Adipocyte (in vitro differentiated cells): Measurements from ENCODE around the gene PREX1.

Source experiments
- DNase-seq: peaks from one replicate; pipeline ENCODE4 v3.0.0-alpha.2; 2015; ENCODE audit warnings: low read depth
- H3K27me3 ChIP-seq: replicated peaks from 2 replicates; pipeline ENCODE4 v1.7.0; 2013; ENCODE audit warnings: mild to moderate bottlenecking, low read length, moderate library complexity; ENCODE audit not compliant: control insufficient read depth, insufficient read depth
- H3K36me3 ChIP-seq: 2 replicates; pipeline ENCODE4 v1.7.0; 2013; ENCODE audit warnings: low read length, mild to moderate bottlenecking, moderate library complexity; ENCODE audit not compliant: control insufficient read depth, insufficient read depth, severe bottlenecking
- H3K4me1 ChIP-seq: 2 replicates; pipeline ENCODE4 v1.7.0; 2013; ENCODE audit warnings: mild to moderate bottlenecking, low read length, moderate library complexity; ENCODE audit not compliant: control insufficient read depth, insufficient read depth
- H3K4me3 ChIP-seq: 2 replicates; pipeline ENCODE4 v1.7.0; 2013; ENCODE audit warnings: mild to moderate bottlenecking, low read length, moderate library complexity
- H3K9ac ChIP-seq: 2 replicates; pipeline ENCODE4 v1.7.0; 2013; ENCODE audit warnings: mild to moderate bottlenecking, low read length, moderate library complexity
- H3K9me3 ChIP-seq: 2 replicates; pipeline ENCODE4 v1.7.0; 2013; ENCODE audit warnings: mild to moderate bottlenecking, low read length, moderate library complexity; ENCODE audit not compliant: control insufficient read depth

Gene PREX1

DNA sequence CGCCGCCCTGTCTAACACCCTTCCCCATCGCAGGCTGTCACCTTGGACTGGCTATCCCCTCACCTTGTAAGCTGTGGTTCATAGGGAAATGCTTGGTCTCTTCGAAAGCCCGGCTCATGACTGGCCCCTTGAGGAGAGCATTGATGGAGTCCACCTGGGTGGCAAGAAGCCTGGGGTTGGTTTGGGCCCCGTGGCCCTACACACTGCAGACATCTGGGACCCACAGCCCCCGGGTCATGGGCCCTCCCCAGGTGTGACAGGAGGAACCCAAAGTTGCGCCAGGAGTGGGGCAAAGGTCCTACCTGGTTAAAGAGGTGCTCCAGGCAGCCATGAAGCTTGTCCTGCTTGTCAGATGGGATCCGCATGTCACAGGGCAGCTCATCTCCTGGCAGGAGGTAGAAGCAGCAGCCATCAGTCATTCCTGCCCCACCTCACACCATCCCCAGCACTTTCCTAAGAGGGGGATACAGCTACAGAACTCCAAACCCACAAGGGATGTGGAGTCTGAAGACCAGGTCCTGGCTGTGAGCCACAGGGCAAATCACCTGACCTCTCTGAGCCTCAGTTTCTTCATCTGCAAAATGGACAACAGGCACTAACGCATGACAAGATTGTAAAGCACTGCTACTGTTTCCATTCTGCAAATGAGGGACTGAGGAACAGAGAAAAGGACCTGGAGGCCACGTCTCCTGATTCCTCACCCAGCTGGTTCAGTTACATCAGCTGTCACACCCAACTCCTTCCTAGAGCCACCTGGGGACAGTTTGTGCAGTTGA lies 185.5 kb downstream of the PREX1 start:
- Histone ChIP-seq H3K4me3 (no peak overlapping the region), H3K9me3 (no peaks in the 10 kb centered on the region), H3K4me1 (no peaks in the 10 kb centered on the region), H3K27me3 (no peaks in the 10 kb centered on the region), H3K36me3 (no peaks in the 10 kb centered on the region), H3K9ac (no peak overlapping the region)
- DNase-seq, result no peak

DNA sequence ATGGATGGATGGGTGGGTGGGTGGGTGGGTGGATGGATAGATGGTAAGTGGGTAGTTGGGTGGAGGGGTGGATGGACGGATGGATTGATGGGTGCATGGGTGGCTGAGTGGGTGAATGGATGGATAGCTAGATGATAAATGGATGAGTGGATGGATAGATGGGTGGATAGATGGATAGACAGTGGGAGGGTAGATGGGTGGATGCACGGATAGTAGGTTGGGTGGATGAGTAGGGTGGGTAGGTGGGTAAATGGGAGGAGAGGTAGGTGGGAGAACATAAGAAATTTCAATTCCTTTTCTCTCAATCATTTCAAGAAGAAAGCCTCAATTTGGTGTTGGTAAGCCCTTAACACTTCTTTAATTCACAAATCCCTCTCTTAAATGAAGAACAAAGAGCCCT lies 186.9 kb downstream of the PREX1 start:
- H3K27me3 ChIP-seq, result no peaks in the 10 kb centered on the region
- H3K9me3 ChIP-seq, result no peaks in the 10 kb centered on the region
- H3K36me3 ChIP-seq, result no peaks in the 10 kb centered on the region
- H3K4me3 ChIP-seq, result no peak overlapping the region
- DNase-seq, result no peak
- no peak overlapping the region for H3K9ac ChIP-seq
- H3K4me1 ChIP-seq, result no peaks in the 10 kb centered on the region

- Histone ChIP-seq H3K4me1 (no peaks in the 10 kb centered on the region), H3K9me3 (no peaks in the 10 kb centered on the region), H3K36me3 (no peaks in the 10 kb centered on the region), H3K4me3 (no peak overlapping the region), H3K9ac (no peak overlapping the region), H3K27me3 (no peaks in the 10 kb centered on the region)
- DNase-seq, result no peak
Observed at GRCh38 chr20:48639899-48640298, 187.9 kb downstream of the PREX1 start.

DNA sequence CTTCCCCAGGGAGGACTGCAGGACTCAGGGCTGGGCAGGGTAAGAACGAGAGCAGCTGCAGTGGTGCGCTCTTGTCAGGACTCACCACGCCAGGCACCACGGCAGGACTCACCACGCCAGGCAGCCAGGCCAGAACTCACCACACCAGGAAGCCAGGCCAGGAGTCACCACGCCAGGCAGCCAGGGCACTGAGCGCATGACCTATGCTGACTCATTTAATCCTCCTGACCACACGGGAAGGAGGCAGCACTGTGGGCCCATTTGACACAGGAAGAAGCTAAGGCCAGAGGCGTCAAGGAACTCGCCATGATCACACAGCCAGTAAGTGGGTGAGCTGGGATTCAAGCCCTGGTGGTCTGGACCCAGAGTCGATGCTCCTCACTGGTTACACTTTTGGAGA lies 189.3 kb downstream of the PREX1 start:
- H3K36me3 ChIP-seq, result no peaks in the 10 kb centered on the region
- H3K9me3 ChIP-seq, result no peaks in the 10 kb centered on the region
- H3K4me3 ChIP-seq, result no peak overlapping the region
- H3K4me1 ChIP-seq, result no peaks in the 10 kb centered on the region
- no peaks in the 10 kb centered on the region for H3K27me3 ChIP-seq
- H3K9ac ChIP-seq, result no peak overlapping the region
- no peak for DNase-seq

DNA sequence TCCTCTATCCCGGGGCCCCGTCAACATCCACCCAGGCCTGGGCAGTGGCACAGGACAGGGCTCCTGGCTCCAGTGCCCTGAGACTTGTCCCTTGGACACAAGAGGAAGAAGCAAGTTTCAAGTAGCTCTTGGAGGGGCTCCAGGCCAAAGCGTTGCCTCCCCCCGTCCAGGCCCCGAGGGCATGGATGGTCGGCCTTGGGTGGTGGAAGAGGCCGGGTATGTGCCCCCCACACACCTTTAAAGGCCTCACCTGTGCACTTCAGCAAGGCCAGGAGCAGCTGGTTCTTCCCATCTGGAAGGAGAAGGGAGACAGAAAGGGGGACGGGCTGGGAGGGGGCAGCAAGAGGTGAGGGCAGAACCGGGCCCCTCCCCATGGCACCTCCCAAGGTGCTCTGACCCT lies 190.3 kb downstream of the PREX1 start:
- no peak for DNase-seq
- Histone ChIP-seq H3K9ac (no peak overlapping the region), H3K4me3 (no peak overlapping the region), H3K9me3 (no peaks in the 10 kb centered on the region), H3K27me3 (no peaks in the 10 kb centered on the region), H3K36me3 (no peaks in the 10 kb centered on the region), H3K4me1 (no peaks in the 10 kb centered on the region)

DNA sequence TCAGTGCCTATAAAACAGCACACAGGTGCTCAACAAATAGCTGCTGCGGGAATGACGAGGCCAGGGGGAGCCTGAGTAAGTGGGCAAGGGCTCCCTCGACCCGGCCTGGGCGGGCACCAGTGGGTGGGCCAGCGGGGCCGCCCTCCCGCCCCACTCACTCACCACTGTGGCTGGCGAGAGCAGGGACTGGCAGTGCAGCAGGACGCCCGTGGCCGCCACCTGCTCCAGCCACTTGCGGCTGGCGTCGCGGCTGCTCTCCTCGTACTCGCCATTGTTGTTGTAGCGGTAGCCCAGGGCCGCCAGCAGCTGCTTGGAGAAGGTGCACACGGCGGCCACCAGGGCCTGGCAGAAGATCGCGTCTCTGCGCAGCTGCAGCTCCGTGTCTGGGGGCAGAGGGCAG lies 191.5 kb downstream of the PREX1 start:
- DNase-seq, result no peak
- no peaks in the 10 kb centered on the region for H3K36me3 ChIP-seq
- H3K9ac ChIP-seq, result no peak overlapping the region
- H3K4me1 ChIP-seq, result no peaks in the 10 kb centered on the region
- H3K27me3 ChIP-seq, result no peaks in the 10 kb centered on the region
- H3K9me3 ChIP-seq, result no peaks in the 10 kb centered on the region
- no peak overlapping the region for H3K4me3 ChIP-seq

DNA sequence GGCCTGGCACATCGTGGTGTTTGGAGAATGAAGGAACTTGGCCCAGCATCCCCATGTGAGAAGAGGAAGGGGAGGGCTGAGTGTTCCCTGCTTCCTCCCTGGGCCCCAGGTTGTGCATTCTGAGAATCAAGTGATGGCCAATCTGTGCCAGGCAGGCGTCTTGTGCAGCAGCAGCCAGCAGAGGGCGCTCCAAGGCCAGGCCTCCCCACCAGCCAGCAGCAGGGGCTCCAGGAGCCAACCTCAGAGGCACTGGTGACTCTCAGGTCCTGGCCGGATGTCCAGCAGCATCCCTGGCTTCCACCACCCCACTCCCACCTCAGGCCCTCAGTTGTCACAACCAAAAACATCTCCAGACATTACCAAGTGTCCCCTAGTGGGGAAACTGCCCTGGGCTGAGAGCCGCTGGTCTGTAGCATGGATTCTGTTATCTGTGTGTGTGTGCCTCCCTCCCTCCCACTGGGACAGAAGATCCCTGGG lies 192.0 kb downstream of the PREX1 start:
- H3K9ac ChIP-seq, result no peak overlapping the region
- no peak overlapping the region for H3K4me3 ChIP-seq
- no peaks in the 10 kb centered on the region for H3K36me3 ChIP-seq
- DNase-seq, result peak; percentile 70
- no peaks in the 10 kb centered on the region for H3K9me3 ChIP-seq
- H3K27me3 ChIP-seq, result no peaks in the 10 kb centered on the region
- no peaks in the 10 kb centered on the region for H3K4me1 ChIP-seq

- DNase-seq, result no peak
- no peak overlapping the region for H3K9ac ChIP-seq
- no peaks in the 10 kb centered on the region for H3K9me3 ChIP-seq
- no peaks in the 10 kb centered on the region for H3K27me3 ChIP-seq
- H3K36me3 ChIP-seq, result no peaks in the 10 kb centered on the region
- no peaks in the 10 kb centered on the region for H3K4me1 ChIP-seq
- H3K4me3 ChIP-seq, result no peak overlapping the region
Observed at GRCh38 chr20:48635361-48635760, 192.4 kb downstream of the PREX1 start.

DNA sequence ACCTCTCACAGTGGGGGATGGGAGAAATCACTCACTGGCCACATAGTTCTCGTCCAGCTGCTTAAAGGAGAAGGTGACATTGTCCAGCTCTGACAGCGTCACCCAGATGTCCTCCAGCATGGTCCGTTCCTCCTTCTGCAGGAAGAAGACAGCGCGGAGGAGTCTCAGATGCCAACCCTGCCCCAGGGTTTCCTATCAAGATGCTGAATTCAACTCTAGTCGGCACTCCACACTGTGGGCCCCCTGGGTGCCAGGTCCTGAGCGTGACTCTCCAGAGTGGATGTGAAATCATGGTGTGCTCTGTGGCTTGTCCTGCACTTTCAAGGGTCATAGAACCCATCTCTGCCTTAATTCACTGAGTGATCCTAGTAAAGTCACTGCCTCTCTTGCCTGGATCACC lies 193.2 kb downstream of the PREX1 start:
- no peak overlapping the region for H3K4me3 ChIP-seq
- H3K4me1 ChIP-seq, result no peaks in the 10 kb centered on the region
- H3K9ac ChIP-seq, result no peak overlapping the region
- no peaks in the 10 kb centered on the region for H3K27me3 ChIP-seq
- no peaks in the 10 kb centered on the region for H3K36me3 ChIP-seq
- no peak for DNase-seq
- H3K9me3 ChIP-seq, result no peaks in the 10 kb centered on the region

DNA sequence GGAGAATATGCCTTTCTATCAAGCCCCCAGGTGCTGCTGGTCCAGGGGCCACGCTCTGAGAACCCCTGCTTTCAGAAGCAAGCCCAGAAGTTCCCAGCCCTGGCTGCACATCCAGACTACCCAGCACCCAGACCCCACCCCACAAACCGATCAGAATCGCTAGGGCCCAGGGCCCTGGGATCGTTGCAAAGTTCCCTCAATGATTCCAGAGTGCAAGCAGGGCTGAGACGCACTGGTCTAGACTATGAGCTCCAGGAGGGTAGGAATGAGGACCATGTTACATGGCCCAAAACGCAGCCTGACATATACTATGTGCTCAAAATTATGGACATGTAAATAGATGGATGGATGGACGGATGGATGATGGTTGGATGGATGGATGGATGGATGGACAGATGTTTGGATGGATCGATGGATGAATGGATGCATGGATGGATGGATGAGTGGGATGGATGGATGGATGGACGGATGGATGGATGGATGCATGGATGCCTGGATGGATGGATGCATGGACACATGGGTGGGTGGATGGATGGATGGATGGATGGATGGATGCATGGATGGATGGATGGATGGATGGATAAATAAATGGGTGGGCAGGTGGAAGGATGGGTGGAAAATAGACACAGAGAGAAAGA lies 194.1 kb downstream of the PREX1 start:
- no peak for DNase-seq
- H3K36me3 ChIP-seq, result no peaks in the 10 kb centered on the region
- no peaks in the 10 kb centered on the region for H3K4me1 ChIP-seq
- H3K4me3 ChIP-seq, result no peak overlapping the region
- H3K9me3 ChIP-seq, result no peaks in the 10 kb centered on the region
- H3K27me3 ChIP-seq, result no peaks in the 10 kb centered on the region
- no peak overlapping the region for H3K9ac ChIP-seq

- Histone ChIP-seq H3K9ac (no peak overlapping the region), H3K4me1 (no peaks in the 10 kb centered on the region), H3K36me3 (no peaks in the 10 kb centered on the region), H3K27me3 (no peaks in the 10 kb centered on the region), H3K4me3 (no peak overlapping the region), H3K9me3 (no peaks in the 10 kb centered on the region)
- no peak for DNase-seq
Observed at GRCh38 chr20:48632825-48633619, 194.8 kb downstream of the PREX1 start.
